ENCODE results near the gene CDH20. TPM values are rescaled to one million over a fixed set of nuclear protein-coding genes. Genes with fewer than 3 reads are reported as not detected.

CDH20 gene
- total RNA-seq, 1 donor from 2014 or later = not detected

DNA sequence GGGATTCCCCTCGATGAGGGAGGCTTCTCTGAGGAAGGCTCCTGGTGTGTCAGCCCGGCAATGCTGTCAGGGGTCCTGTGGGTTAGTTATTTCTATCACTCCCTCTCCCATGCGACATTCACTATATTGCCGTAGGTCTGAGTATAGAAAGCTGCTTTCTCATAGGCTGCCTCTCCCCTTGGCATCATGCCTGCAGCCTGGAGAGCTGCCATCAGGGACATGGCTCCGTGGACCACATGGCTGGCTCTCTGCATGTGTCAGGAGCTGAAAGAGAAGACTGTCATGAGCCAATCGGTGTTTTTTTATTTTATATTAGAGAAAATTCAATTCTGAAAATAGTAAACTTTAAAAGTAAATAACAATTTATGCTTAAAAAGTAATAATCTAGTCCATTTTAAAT, 198.0 kb downstream of the CDH20 start:
- no peak for DNase-seq (ENCODE audit: low spot score)

DNA sequence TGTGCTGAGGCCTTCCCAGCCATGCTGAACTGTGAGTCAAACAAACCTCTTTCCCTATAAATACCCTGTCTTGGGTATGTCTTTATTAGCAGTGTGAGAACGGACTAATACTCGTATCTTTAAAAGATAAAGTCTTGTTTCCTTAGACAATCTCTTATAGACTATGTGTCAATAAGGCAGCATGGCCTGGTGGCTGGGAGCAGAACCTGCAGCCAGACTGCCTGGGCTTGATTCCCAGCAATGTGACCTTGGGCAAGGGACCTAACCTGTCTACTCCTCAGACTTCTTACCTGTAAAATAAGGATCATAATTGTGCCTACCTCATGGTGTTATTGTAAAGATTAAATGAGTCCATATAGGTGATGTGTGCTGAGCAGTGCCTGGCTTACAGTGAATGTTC, 198.7 kb downstream of the CDH20 start:
- no peak for DNase-seq (ENCODE audit: low spot score)

DNA sequence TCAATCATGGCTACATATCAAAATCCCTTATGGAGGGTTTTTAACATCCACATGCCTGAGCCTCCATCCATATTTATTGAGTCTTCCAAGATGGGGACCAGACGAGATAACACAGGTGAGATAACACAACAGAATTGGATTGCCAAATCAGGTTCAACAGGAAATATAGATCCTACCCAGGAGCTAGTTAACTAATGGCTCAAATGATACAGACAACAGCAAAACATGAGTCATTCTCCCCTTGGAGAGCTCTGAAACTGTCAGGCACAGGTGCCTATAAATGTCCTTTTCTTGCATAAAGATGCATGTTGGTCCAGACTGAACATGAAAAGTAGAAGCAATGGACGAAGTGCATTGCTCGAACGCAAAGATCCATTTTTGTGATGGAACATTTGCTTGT, 202.2 kb downstream of the CDH20 start:
- DNase-seq (ENCODE audit: low spot score) = no peak

DNA sequence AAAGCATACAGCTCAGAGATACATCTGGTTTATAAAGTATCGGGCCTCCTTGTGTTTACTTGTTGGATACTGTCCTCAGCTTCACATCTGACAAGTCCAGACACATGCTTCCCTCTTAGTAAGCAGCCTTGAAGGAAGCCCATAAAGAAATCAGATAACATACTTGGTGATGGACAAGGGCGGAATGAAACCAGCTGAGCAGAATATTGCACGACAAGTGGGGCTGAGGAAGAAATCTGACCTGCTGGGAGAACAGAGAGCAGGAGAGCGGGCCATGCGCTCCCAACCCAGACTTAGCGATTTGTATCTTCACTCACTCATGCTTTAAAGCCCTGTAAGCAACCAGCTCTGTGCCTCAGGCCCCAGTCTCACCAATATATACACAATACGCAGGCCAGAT, 208.4 kb downstream of the CDH20 start:
- DNase-seq (ENCODE audit: low spot score) = no peak

DNA sequence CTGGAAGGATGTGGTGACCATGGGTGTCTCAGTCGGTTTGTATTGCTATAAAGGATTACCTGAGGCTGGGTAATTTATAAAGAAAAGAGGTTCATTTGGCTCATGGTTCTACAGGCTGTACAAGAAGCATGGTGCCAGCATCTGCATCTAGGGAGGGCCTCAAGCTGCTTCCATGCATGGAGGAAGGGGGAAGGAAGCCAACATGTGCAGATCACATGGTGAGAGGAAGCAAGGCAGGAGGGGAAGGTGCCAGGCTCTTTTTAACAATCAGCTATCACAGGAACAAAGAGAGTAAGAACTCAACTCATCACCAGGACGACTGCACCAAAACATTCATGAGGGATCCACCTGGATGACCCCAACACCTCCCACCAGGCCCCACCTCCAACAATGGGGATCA, 209.4 kb downstream of the CDH20 start:
- no peak for DNase-seq (ENCODE audit: low spot score)

DNA sequence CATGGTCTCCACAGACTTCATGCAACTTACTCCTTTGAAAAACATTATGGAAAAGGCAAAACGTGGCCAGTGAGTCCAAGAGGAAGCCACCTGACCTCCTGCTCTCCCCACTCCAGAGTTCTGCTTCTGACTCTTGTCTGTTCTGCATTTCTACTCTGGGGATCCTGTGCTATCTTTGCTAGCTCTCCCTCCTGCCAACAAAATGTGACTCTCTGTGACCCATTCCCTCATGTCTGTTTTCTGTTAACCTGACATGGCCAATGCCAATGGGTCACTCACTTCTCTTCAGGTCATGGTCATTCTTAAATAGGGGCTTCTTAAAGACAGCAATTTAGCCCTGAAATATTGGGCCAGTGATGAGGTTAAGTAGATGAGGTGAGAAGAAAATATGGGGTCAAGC, 210.3 kb downstream of the CDH20 start:
- DNase-seq (ENCODE audit: low spot score) = no peak

DNA sequence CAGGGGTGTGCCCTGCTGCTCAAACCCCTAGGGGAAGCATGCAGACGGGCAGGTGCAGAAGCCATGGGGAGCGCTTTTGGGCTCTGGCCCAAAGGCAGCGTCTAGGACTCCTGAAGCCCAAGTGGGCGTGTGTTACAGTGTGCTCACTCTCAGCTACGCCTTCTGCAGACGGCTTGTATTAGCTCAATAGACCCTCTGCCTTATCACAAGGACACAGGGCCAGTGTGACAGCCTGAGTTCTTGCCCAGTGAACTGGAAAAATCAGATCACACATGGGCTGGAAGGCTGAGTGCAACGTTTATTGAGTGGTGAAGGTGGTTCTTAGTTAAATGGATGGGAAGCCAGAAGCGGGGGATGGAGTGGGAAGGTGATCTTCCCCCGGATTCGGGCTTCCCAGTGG, 210.9 kb downstream of the CDH20 start:
- DNase-seq (ENCODE audit: low spot score) = no peak

DNA sequence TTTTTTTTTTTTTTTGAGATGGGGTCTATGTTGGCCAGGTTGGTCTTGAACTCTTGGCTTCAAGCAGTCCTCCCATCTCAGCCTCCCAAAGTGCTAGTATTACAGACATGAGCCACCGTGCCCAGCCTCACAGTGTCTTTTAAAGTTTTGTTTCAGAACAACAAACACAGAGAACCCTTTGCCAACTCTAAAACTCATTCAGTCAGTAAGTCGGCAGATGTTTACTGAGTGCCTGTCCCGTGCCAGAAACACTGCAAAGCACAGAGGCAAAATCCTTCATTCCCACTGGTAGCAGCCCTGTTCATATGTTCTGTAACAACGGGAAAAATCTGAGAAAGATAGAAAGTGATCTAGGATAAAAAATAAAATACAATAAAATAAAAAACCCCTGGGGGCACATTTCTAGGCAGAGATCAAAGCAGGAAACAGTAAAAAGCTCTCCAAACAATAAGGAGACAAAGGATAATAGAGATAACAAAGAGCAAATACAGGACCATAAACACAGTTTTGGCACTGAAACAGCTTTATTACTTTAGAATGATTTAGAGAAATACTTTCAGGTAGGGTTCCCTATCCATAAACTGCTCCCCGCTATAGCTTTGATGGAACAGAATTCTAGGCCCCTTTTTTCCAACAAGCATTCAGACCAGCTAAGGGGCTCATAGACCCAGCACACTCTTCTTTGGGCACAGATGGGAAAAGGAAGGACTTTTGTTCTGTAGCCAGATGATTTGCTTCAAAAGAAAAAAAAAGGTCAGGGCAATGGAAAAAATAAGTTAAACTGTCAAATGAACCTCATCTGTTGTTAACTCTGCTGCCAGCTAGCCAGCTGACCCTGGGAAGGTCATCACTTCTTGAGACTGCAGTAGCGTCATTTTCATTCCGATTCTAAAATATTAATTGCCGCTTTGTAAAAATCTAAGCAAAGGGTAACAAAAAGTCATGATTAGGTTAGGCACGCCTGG, 212.3 kb downstream of the CDH20 start:
- DNase-seq (ENCODE audit: low spot score) = no peak

DNA sequence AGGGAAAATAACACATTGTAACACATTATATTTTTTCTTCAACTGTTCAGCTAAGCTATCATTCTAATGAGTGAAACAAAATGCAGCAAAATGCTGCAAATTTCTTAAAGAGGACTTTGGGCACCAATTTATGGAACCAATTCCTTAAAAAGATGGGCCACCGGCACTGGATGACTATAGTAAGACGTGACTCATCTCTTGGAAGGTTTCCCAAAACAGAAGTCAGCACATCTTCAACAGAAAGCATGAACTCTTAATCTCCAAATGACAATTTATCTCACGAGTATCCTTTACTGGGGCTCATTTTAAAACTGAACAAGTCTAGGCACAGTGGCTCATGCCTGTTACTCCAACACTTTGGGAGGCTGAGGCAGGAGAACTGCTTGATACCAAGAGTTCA, 213.4 kb downstream of the CDH20 start:
- no peak for DNase-seq (ENCODE audit: low spot score)

DNA sequence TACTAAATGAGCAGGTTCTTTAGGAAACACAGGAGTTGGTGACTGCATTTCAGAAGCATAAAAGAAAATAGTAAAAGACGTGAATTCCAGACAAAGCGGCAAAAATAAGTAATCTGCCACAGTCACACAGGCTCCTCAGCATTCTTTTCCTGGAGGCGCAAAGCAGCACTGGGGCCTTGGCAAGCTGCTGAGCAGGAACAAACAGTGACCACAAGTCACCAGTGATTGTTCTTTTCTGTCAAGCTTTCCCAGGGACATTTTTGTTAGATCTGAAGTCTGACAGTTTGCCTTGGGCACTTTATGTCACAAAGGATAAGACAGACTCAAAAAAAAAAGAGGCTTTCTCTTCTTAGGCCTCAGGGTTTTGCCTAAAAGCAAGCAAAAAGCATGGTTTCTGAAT, 216.2 kb downstream of the CDH20 start:
- DNase-seq (ENCODE audit: low spot score) = no peak

DNA sequence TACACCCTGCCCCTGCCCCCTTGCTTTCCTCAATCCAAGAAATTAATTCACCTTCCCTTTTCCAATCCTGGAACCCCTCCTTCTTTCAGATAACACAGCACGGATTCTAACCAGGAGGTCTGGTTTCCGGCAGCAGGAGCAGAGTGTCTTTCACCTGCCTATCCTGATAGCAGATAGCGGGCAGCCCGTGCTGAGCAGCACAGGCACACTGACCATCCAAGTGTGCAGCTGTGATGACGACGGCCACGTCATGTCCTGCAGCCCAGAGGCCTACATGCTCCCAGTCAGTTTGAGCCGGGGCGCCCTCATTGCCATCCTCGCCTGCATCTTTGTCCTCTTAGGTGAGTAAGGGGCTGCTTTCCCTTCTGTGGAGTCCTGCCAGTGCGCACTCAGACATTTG, 216.7 kb downstream of the CDH20 start:
- DNase-seq (ENCODE audit: low spot score) = no peak

DNA sequence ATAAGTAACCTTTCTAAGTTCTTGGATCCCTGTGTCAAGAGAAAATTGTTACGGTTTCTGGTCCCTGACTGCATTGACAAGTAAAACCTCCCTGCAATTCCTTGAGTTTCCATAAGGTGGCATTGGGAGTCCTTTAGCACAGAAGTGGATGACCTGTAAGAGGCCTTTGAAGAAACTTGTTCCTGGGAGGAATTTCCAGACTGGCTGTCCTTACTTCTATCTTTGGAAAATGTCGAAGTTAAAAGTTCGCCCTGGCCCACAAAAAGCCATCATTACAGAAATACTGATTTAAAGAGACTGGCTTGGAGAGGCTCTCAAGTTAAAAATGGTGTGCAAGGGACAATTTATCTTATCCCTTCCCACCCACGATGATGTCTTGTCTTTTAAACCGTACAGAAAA, 218.4 kb downstream of the CDH20 start:
- peak; percentile 68 for DNase-seq (ENCODE audit: low spot score)

DNA sequence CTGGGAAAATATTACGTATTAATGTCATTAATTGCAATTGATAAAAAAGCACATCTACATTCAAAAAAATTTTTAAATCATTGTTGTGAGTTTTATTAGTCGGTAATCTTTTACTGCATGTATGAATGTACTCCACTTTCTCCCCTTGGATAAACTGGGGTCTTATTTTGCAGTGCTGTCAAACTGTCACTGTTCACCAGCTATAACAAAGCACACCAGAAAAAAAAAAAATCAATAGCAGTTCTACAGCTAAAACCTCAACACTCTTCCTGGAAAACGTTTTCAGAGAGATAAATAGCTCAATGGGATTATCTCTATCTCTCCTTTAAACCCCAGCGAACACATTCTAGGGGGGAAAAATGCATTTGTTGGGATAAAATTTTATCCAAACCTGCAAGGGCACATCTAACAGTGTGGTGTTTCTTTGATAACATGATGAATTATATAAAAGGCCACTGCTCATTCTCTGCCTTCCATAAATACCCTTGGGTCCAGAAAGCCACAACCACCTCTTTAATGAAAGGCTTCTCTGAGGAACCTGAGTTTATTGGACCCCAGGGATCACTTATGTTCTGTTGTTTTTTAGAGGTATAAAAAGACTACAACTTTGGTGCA, 219.9 kb downstream of the CDH20 start:
- DNase-seq (ENCODE audit: low spot score) = no peak

DNA sequence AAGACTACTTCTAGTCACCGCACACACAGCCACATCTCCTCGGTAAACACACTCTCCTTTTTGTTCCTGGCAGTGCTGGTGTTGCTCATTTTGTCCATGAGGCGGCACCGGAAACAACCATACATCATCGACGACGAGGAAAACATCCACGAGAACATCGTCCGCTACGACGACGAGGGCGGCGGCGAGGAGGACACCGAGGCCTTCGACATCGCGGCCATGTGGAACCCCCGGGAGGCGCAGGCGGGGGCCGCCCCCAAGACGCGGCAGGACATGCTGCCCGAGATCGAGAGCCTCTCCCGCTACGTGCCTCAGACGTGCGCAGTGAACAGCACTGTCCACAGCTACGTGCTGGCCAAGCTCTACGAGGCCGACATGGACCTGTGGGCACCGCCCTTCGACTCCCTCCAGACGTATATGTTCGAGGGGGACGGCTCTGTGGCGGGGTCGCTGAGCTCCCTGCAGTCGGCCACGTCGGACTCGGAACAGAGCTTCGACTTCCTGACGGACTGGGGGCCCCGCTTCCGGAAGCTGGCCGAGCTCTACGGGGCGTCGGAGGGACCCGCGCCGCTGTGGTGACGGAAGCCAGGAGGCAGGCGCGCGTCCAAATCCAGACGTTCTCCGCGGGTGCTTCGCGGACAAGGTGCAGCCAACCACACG, 221.0 kb downstream of the CDH20 start:
- no peak for DNase-seq (ENCODE audit: low spot score)

DNA sequence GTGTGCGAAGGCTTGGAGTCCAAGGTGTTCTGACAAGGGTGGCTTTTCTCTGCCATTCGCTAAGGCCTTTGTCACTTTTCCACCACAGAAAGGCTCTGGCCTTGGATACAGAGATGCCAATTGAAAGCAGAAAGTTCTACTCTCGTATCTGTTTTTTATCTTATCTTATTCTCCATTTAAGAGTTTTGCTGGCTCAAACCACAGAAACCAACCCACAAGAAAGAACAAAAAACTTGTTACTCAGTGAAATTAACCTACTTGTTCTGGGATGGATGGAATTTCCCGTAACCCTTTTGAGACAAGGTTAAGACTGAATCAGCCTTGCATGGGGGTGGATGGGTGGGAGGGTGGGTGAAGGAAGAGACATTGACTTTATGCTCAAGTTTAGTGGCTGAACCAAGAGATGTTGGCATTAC, 221.7 kb downstream of the CDH20 start:
- no peak for DNase-seq (ENCODE audit: low spot score)

DNA sequence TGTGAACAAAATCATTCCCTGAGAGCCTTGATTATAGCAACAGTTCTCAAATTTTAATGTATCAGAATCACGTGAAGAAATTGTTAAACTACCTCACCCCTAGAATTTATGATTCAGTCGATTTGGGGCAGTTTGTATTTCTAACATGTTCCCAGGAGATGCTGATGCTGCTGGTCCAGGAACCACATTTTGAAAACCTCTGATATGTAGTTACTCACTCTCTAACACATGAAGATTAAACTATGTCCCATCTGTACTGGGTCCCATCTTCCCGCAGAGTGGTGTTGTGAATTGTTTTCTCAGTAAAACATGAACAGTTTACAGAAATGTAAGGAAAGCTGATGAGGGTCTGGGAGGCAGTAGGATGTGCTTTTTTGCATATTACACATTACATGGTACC, 223.1 kb downstream of the CDH20 start:
- DNase-seq (ENCODE audit: low spot score) = no peak

DNA sequence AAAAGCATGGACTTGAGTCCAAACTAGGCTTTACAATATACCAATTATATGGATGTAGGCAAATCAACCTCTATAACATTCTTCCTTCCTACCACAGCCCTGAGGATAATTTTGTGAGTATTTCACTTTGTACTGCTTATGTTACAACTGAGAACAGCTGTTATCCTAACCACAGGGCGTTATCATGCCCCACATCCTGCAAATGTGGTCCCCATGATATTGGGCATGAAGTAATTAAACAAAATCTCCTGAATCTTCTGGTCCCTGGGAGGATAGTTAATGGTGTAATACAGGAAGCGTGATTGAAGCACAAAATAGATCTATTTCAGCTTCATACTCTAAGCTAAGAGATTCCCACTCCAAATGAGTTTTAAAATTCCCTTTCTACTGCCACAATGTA, 223.6 kb downstream of the CDH20 start:
- DNase-seq (ENCODE audit: low spot score) = no peak

DNA sequence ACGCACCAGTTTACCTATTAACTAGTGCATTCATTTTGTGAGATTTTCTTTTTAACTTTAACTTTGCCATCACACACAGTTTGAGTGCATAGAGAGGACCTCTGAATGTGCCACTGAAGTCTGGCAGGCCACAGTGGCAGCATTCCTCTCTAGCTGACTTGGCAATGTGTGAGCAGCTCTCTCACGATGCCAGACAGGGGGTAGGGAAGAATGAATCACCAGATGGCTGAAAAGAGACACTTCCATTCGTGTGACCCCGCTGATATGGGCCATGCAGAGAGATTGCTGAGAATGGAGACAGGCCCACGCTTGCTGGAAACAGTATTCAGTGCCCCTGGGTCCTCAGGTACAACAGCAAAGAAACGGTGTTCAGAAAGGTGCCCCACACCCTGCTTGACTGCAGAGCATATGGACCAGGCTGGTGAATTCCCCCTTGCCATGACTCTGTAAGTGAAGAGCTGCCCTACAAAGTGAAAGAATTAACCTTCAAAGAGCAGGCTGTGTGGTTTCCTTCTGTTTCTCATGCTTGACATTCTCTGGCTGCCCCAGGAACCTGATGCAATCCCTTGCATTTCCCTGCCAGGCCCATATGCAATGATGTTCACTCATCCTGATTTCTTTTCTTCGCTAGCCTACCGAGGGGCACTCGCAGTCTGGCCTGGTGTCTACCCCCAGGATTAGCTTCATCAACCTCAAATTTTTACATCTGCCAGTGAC, 236.1 kb downstream of the CDH20 start:
- no peak for DNase-seq (ENCODE audit: low spot score)

DNA sequence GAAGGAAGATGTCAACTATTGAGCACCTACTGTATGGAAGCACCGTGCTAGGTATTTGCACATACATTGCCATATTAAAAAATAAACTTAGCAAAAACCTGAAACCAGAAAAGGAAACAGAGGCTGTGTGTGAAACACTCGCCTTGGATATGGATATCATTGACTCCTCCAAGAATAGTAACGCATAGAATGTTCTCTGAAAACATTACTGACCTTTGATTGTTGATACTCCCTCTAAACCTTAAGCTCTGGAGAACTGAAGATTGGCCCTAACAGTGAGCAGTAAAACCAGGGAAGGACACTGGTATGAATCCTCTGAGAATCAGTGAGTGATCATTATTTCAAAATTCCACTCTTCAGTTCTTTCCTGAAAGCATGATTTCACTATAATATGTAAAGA, 236.8 kb downstream of the CDH20 start:
- DNase-seq (ENCODE audit: low spot score) = no peak

DNA sequence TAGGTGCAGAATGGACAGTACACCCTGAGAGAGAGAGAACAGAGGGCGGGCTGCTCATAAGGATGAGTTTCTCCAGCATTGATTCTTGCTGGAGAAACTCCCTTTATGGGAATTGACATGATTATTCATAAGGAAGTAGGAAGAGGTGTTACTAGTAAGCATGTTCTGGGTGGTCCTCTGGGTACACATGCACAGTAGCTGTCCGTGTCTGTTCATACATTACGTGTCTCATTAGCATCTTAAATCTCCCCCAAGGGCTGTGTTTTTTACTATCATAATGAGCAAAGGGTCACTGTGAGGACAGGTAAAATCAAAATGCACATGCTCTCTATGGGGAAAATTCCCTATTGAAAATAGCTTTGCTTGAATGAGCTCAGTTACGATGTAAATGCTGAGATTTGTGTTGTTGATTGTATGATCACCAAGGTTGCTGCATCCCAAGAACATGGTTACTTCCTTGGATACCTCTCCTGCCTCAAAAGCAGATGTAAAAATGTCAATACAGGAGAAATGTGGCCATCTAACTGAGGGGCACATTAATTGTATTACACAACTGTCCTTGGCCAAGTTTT, 238.9 kb downstream of the CDH20 start:
- DNase-seq (ENCODE audit: low spot score) = no peak

DNA sequence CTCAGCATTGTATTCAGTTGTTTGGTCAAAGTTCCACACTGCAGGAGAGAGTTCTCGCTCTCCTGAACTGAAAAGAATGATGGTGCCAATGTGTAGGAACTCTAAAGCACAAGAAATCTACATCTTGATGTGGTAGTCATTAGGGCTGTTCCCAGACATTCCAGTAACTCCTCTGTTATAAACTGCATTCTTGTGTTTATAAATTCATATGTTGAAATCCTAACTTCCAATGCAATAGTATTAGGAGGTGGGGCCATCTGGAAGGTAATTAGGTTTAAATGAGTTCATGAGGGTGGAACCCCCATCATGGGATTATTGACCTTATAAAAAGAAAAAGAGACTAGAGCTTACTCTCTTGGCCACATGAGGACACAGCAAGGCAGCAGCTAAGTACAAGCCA, 239.6 kb downstream of the CDH20 start:
- DNase-seq (ENCODE audit: low spot score) = no peak

DNA sequence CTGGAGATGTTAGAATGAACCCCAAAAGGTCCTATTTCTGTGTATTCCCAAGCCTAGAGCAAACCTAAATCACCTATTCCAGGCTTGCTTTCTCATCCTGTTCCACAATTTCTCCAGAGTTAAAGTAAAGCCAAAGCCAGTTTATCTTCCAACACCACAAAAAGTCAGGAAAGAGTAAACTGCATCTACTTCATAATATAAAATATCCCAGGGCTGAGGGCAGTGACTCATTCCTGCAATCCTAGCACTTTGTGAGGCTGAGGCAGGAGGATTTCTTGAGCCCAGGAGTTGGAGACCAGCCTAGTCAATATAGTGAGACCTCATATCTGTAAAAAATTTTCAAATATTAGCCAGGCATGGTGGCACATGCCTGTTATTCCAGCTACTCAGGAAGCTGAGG, 241.4 kb downstream of the CDH20 start:
- no peak for DNase-seq (ENCODE audit: low spot score)

All from mucosa of gallbladder (tissue), 1 donor.